Thoracic aorta (tissue), 2 donors: ENCODE measurements around the gene RPL37A. TPM values are rescaled to one million over a fixed set of nuclear protein-coding genes. Genes with fewer than 3 reads are reported as not detected.

Source experiments
- ATAC-seq: fragments of 150-250 bp; one replicate; pipeline ENCODE4 v1.8.0; 2017; ENCODE audit warnings: low read depth; ENCODE audit not compliant: insufficient number of reproducible peaks, low FRiP score
- DNase-seq: peaks from one replicate; pipeline ENCODE4 v3.0.0-alpha.2; 2020; ENCODE audit warnings: low spot score
- H3K27ac ChIP-seq, 2 donors: fragments of 200-600 bp; sonication (generic); 1 replicate in 1 of 2; 2 replicates in 1 of 2; pipeline ENCODE4 v1.5.1; 2016; ENCODE audit warnings: mild to moderate bottlenecking in 2 of 2, moderate library complexity in 2 of 2
- H3K27me3 ChIP-seq: fragments of 200-600 bp; sonication (generic); replicated peaks from 2 replicates; pipeline ENCODE4 v1.6.0; 2016; ENCODE audit warnings: mild to moderate bottlenecking; ENCODE audit not compliant: insufficient read depth
- H3K36me3 ChIP-seq: fragments of 200-600 bp; sonication (generic); one replicate; pipeline ENCODE4 v1.5.1; 2016
- H3K4me1 ChIP-seq, 2 donors: fragments of 200-600 bp; sonication (generic); 1 replicate in 1 of 2; 2 replicates in 1 of 2; pipeline versions ENCODE4 v1.5.1 to v1.6.0; 2016; ENCODE audit warnings: low read depth in 2 of 2, mild to moderate bottlenecking in 1 of 2; ENCODE audit not compliant: control insufficient read depth in 1 of 2
- H3K4me3 ChIP-seq: fragments of 200-600 bp; sonication (generic); 2 replicates; pipeline ENCODE4 v1.5.1; 2016; ENCODE audit warnings: mild to moderate bottlenecking
- H3K9me3 ChIP-seq: fragments of 200-600 bp; sonication (generic); 2 replicates; pipeline ENCODE4 v1.5.1; 2016
- total RNA-seq, 2 donors: library from RNA; depleted of rRNA; stranded (reverse); fragments of >200 nt; gene quantifications; one replicate each; pipeline versions ENCODE4 v1.1.0 to v1.2.3, GENCODE V29; 2016
- TF ChIP-seq, protein P1 (sequence below): fragments of 200-600 bp; sonication (generic); IDR thresholded peaks from one replicate; pipeline ENCODE4 v1.5.1; 2019; ENCODE audit warnings: antibody characterized with exemption

RPL37A gene
- total RNA-seq, 2 donors from 2014 or later: 422 to 464 TPM

- TF ChIP-seq, protein P1, sequence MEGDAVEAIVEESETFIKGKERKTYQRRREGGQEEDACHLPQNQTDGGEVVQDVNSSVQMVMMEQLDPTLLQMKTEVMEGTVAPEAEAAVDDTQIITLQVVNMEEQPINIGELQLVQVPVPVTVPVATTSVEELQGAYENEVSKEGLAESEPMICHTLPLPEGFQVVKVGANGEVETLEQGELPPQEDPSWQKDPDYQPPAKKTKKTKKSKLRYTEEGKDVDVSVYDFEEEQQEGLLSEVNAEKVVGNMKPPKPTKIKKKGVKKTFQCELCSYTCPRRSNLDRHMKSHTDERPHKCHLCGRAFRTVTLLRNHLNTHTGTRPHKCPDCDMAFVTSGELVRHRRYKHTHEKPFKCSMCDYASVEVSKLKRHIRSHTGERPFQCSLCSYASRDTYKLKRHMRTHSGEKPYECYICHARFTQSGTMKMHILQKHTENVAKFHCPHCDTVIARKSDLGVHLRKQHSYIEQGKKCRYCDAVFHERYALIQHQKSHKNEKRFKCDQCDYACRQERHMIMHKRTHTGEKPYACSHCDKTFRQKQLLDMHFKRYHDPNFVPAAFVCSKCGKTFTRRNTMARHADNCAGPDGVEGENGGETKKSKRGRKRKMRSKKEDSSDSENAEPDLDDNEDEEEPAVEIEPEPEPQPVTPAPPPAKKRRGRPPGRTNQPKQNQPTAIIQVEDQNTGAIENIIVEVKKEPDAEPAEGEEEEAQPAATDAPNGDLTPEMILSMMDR: no peak
- H3K27me3 ChIP-seq: no peaks in the 10 kb centered on the region
- no peak overlapping the region for H3K27ac ChIP-seq
- H3K4me3 ChIP-seq: no peak overlapping the region
- no peak for ATAC-seq
- no peaks in the 10 kb centered on the region for H3K36me3 ChIP-seq
- DNase-seq: no peak
- H3K9me3 ChIP-seq: no peaks in the 10 kb centered on the region
- no peaks in the 10 kb centered on the region for H3K4me1 ChIP-seq
Observed at GRCh38 chr2:216485745-216486144, 12.9 kb upstream of the RPL37A start.

GRCh38 chr2:216486271-216486670 is 12.4 kb upstream of the RPL37A start:
- DNase-seq (no peak), ATAC-seq (no peak)
- H3K4me1 ChIP-seq: no peaks in the 10 kb centered on the region
- no peaks in the 10 kb centered on the region for H3K27me3 ChIP-seq
- H3K9me3 ChIP-seq: no peaks in the 10 kb centered on the region
- H3K36me3 ChIP-seq: no peaks in the 10 kb centered on the region
- H3K27ac ChIP-seq: no peak overlapping the region
- no peak overlapping the region for H3K4me3 ChIP-seq
- TF ChIP-seq, protein P1: no peak

GRCh38 chr2:216486708-216487107 is 11.9 kb upstream of the RPL37A start:
- DNase-seq: no peak
- Histone ChIP-seq H3K27me3 (no peaks in the 10 kb centered on the region), H3K4me3 (no peak overlapping the region)

GRCh38 chr2:216490061-216490460 is 8.6 kb upstream of the RPL37A start:
- Histone ChIP-seq H3K27ac (no peak overlapping the region), H3K36me3 (no peaks in the 10 kb centered on the region), H3K9me3 (no peaks in the 10 kb centered on the region), H3K27me3 (no peaks in the 10 kb centered on the region), H3K4me3 (no peak overlapping the region), H3K4me1 (no peaks in the 10 kb centered on the region)
- TF ChIP-seq, protein P1: no peak
- ATAC-seq: no peak
- DNase-seq: no peak

More at GRCh38 chr2:216486708-216487107, 11.9 kb upstream of the RPL37A start:
- no peak for ATAC-seq
- TF ChIP-seq, protein P1: no peak
- H3K27ac ChIP-seq: no peak overlapping the region
- H3K36me3 ChIP-seq: no peaks in the 10 kb centered on the region
- H3K9me3 ChIP-seq: no peaks in the 10 kb centered on the region
- H3K4me1 ChIP-seq: no peaks in the 10 kb centered on the region

DNA sequence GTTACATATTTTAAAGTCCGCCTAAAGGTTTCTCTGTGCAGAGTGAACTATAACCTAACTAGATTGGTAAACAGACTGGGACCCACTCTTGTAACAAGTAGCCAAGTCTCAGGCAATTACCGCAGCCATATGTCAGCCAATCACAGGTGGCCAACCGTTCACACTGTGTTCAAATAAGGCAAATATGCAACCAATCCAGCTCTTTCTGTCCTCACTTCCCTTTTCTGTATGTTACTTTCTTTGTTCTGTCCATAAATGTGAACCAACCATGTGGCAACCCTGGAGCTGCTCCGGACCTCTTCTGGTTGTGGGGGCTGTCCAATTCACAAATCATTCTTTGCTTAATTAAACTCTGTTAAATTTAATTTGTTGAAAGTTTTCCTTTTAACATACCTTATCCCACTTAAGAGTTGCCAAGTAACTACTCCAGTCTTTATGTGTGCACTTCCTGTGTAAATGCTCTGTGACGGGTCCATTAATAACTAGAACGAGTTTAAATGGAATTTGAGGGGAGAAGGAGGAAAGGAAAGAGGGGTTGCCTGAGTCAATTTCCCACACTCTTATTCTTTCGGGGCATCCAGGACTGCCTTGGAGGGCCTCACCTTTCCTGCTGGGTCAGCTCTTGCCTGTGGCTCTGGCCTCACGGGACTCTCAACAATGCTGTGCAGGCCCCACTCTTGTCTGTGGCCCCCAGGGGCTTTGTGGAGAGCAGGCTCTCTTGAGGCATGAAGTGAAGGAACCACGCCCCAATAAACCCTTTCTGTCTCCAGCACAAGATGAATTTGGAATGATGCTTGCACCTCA is 6.6 kb upstream of the RPL37A start:
- H3K4me1 ChIP-seq: no peaks in the 10 kb centered on the region
- no peaks in the 10 kb centered on the region for H3K36me3 ChIP-seq
- no peaks in the 10 kb centered on the region for H3K27me3 ChIP-seq
- H3K27ac ChIP-seq: no peak overlapping the region
- DNase-seq (no peak), ATAC-seq (no peak)
- no peak overlapping the region for H3K4me3 ChIP-seq
- TF ChIP-seq, protein P1: no peak
- H3K9me3 ChIP-seq: no peaks in the 10 kb centered on the region
